Ovary (tissue), 3 donors: ENCODE results near the gene PRPH2.

Experiments
- CTCF ChIP-seq, 3 donors: fragments of 450-650 bp in 2 of 3; fragments of 200-600 bp in 1 of 3; IDR thresholded peaks; one replicate each; pipeline versions ENCODE4 v1.5.1 to v1.8.0; 2016 to 2022; ENCODE audit warnings: antibody characterized with exemption in 3 of 3, mild to moderate bottlenecking in 1 of 3
- POLR2A ChIP-seq: fragments of 450-650 bp; IDR thresholded peaks from one replicate; pipeline ENCODE4 v1.6.1; 2017; ENCODE audit warnings: antibody characterized with exemption, mild to moderate bottlenecking, moderate library complexity
- donor health status: DM: no; HTN: no; CAD: no.

GRCh38 chr6:42756722-42757121 lies 34.3 kb upstream of the PRPH2 start:
- TF ChIP-seq CTCF (IDR thresholded peaks at IDR 0.05) = no peak
- TF ChIP-seq POLR2A = no peak
